IMR-90 (cell line): Measurements from ENCODE around the gene MLLT3.

Experiments used
- FOS ChIP-seq: fragments of 150-350 bp; IDR thresholded peaks from 2 replicates; pipeline ENCODE4 v1.6.1; 2016; ENCODE audit warnings: low read depth, low read length
- MAFK ChIP-seq: IDR thresholded peaks from 2 replicates; pipeline ENCODE4 v1.6.1; 2012; ENCODE audit warnings: low read depth, low read length, improper control_type of control experiment
- MAZ ChIP-seq: IDR thresholded peaks from 2 replicates; pipeline ENCODE4 v1.6.1; 2012; ENCODE audit warnings: low read depth, mild to moderate bottlenecking, low read length, improper control_type of control experiment, moderate library complexity, borderline replicate concordance
- POLR2A ChIP-seq: IDR thresholded peaks from 2 replicates; pipeline ENCODE4 v1.6.1; 2012; ENCODE audit warnings: mild to moderate bottlenecking, low read depth, low read length
- RAD21 ChIP-seq: IDR thresholded peaks from 2 replicates; pipeline ENCODE4 v1.6.1; 2012; ENCODE audit warnings: low read length, improper control_type of control experiment
- RCOR1 ChIP-seq: IDR thresholded peaks from 2 replicates; pipeline ENCODE4 v1.6.1; 2012; ENCODE audit warnings: mild to moderate bottlenecking, low read length, improper control_type of control experiment; ENCODE audit not compliant: insufficient replicate concordance
- SMC3 ChIP-seq: fragments of 150-350 bp; IDR thresholded peaks from 2 replicates; pipeline ENCODE4 v1.6.1; 2016; ENCODE audit warnings: low read depth, mild to moderate bottlenecking, antibody characterized with exemption, low read length, moderate library complexity
- TF ChIP-seq, protein P1 (sequence below): conservative IDR thresholded peaks from 2 replicates; pipeline ENCODE4 v1.5.1; 2012; ENCODE audit warnings: mild to moderate bottlenecking, low read depth, low read length, improper control_type of control experiment

DNA sequence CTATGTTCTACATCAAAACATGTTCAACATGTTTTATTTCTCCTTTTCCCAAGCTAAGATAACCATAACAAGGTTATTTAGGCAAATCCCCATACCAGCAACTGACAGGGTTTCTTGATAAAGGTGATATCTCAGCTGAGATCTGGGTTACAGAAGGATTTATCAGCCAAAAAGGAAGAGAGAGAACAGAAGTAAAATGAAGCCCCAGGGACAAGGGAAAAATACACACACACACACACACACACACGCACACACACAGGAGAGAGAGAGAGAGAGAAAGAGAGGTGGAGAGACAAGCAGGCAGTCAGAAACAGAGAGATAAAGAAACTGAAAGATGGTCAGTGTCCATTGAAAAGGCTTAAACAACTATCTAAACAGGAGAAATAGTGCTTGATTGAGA, 19.7 kb upstream of the MLLT3 start:
- TF ChIP-seq RAD21 (no peak), RCOR1 (no peak), POLR2A (no peak), SMC3 (no peak), FOS (no peak), MAFK (no peak), MAZ (no peak)
- TF ChIP-seq, protein P1, sequence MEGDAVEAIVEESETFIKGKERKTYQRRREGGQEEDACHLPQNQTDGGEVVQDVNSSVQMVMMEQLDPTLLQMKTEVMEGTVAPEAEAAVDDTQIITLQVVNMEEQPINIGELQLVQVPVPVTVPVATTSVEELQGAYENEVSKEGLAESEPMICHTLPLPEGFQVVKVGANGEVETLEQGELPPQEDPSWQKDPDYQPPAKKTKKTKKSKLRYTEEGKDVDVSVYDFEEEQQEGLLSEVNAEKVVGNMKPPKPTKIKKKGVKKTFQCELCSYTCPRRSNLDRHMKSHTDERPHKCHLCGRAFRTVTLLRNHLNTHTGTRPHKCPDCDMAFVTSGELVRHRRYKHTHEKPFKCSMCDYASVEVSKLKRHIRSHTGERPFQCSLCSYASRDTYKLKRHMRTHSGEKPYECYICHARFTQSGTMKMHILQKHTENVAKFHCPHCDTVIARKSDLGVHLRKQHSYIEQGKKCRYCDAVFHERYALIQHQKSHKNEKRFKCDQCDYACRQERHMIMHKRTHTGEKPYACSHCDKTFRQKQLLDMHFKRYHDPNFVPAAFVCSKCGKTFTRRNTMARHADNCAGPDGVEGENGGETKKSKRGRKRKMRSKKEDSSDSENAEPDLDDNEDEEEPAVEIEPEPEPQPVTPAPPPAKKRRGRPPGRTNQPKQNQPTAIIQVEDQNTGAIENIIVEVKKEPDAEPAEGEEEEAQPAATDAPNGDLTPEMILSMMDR: no peak
